Measurements from ENCODE around the gene RTRAF. TPM values are rescaled to one million over a fixed set of nuclear protein-coding genes. Genes with fewer than 3 reads are reported as not detected.

Gene RTRAF
- polyA plus RNA-seq, 12 donors = 215 to 313 (median 243) TPM; not detected in 1

GRCh38 chr14:51981218-51981854 lies 8.0 kb upstream of the RTRAF start:
- DNase-seq = no peak

GRCh38 chr14:51988221-51988620 lies 1.1 kb upstream of the RTRAF start:
- DNase-seq = no peak

- DNase-seq = no peak
Observed at GRCh38 chr14:51990488-51990887, 1.1 kb downstream of the RTRAF start.

- no peak for DNase-seq
Observed at GRCh38 chr14:51993285-51993920, 4.1 kb downstream of the RTRAF start.

- peak; percentile 53 for DNase-seq
Observed at GRCh38 chr14:51996148-51996746, 6.9 kb downstream of the RTRAF start.

- no peak for DNase-seq
Observed at GRCh38 chr14:51998348-51998747, 9.0 kb downstream of the RTRAF start.

GRCh38 chr14:51999084-51999483 lies 9.7 kb downstream of the RTRAF start:
- no peak for DNase-seq

GRCh38 chr14:52000019-52000582 lies 10.8 kb downstream of the RTRAF start:
- DNase-seq = no peak

- DNase-seq = no peak
Observed at GRCh38 chr14:52000696-52001095, 11.3 kb downstream of the RTRAF start.

GRCh38 chr14:52002542-52002941 lies 13.2 kb downstream of the RTRAF start:
- no peak for DNase-seq

GRCh38 chr14:52003324-52003723 lies 14.0 kb downstream of the RTRAF start:
- DNase-seq = no peak

- no peak for DNase-seq
Observed at GRCh38 chr14:52005625-52006024, 16.3 kb downstream of the RTRAF start.

GRCh38 chr14:52006361-52006760 lies 17.0 kb downstream of the RTRAF start:
- no peak for DNase-seq

GRCh38 chr14:52007211-52007610 lies 17.9 kb downstream of the RTRAF start:
- no peak for DNase-seq

- DNase-seq = no peak
Observed at GRCh38 chr14:52007637-52008036, 18.3 kb downstream of the RTRAF start.

- no peak for DNase-seq
Observed at GRCh38 chr14:52008136-52008535, 18.8 kb downstream of the RTRAF start.

- no peak for DNase-seq
Observed at GRCh38 chr14:52010173-52010693, 20.9 kb downstream of the RTRAF start.

- no peak for DNase-seq
Observed at GRCh38 chr14:52011523-52011922, 22.2 kb downstream of the RTRAF start.

- DNase-seq = no peak
Observed at GRCh38 chr14:52012635-52013034, 23.3 kb downstream of the RTRAF start.

GRCh38 chr14:52013984-52014600 lies 24.7 kb downstream of the RTRAF start:
- DNase-seq = no peak

- no peak for DNase-seq
Observed at GRCh38 chr14:52014601-52015267, 25.4 kb downstream of the RTRAF start.

All from muscle of arm (tissue), 12 donors.